MM.1S (cell line): ENCODE measurements around the gene FAM234A.

Experiments
- EZH2phosphoT487 ChIP-seq: fragments of 300-600 bp; sonication (generic); IDR thresholded peaks from 2 replicates; pipeline ENCODE4 v1.6.1; 2018; ENCODE audit warnings: antibody characterized with exemption, low read length
- TF ChIP-seq, protein P1 (sequence below): fragments of 300-600 bp; sonication (generic); IDR thresholded peaks from 2 replicates; pipeline ENCODE4 v1.5.1; 2016; ENCODE audit warnings: antibody characterized with exemption, low read length, mixed read lengths

- TF ChIP-seq, protein P1, sequence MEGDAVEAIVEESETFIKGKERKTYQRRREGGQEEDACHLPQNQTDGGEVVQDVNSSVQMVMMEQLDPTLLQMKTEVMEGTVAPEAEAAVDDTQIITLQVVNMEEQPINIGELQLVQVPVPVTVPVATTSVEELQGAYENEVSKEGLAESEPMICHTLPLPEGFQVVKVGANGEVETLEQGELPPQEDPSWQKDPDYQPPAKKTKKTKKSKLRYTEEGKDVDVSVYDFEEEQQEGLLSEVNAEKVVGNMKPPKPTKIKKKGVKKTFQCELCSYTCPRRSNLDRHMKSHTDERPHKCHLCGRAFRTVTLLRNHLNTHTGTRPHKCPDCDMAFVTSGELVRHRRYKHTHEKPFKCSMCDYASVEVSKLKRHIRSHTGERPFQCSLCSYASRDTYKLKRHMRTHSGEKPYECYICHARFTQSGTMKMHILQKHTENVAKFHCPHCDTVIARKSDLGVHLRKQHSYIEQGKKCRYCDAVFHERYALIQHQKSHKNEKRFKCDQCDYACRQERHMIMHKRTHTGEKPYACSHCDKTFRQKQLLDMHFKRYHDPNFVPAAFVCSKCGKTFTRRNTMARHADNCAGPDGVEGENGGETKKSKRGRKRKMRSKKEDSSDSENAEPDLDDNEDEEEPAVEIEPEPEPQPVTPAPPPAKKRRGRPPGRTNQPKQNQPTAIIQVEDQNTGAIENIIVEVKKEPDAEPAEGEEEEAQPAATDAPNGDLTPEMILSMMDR = no peak
- TF ChIP-seq EZH2phosphoT487 = no peak
These were observed 34.6 kb downstream of the FAM234A start for GRCh38 chr16:269061-269796.
